Endometrial microvascular endothelial cells (primary cell): Measurements from ENCODE around the gene POLR1C. TPM values are rescaled to one million over a fixed set of nuclear protein-coding genes. Genes with fewer than 3 reads are reported as not detected.
"Not testable (repeated sequence)": the region's sequence is repeated elsewhere in the genome, so short reads cannot be mapped to it uniquely, and the experiment has no call there.

Experiments
- in situ Hi-C: cut with HindIII; loops from 2 replicates; pipeline ENCODE4 v1.10.0; 2017; ENCODE audit warnings: low sequenced_read_pairs, low pct_unique_long_range_greater_than_20kb; ENCODE audit errors: inconsistent ontology term
- total RNA-seq: library from RNA; depleted of rRNA; stranded (reverse); fragments of >200 nt; gene quantifications from one replicate; pipeline ENCODE4 v1.2.3, GENCODE V29; 2015; ENCODE audit errors: inconsistent ontology term

POLR1C gene
- total RNA-seq, 1 donor from 2014 or later = 43.9 TPM

DNA sequence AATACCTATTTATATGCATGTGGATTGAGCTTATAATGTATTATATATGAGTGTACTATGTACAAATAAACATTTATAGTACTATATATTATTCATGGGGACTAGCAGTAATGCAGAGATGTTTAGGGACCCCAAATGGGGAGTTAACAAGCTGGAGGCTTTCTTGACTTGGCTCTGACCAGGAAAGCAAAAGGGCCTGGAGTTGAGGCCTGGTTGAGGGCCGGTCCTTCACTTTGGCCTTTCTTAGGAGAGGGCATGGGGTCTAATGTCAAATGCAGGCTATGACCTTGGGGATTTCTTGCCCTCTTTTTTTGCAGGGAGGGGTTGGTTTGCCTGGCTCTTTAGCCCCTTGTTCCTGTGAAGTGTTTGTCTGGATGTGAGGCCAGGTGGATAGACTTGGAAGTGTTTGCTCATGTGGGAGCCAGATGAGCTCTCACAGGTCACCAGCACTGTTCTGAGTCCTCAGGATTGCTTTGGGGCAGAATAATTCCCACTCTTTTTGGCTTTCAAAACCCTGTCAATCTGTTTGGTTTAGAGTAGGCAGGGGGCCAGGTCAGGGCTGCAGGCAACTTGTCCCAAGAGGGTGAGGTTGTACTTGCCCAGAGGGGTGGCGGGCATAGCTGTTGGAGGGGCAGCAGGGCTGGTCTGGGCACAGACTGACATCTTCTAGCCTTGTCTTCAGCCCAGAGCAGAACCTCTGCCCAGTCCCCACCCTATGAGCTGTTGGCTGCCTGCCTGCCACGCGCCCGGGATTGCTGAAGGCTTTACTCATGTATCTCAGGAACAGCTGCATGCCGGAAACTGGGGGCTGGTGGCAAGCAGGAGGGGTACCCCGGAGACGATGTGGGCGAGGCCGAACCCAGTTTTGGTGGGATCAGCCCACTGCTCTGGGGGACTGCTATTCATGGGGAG lies 24.9 kb upstream of the POLR1C start:
- in situ Hi-C loops = no loop called here

DNA sequence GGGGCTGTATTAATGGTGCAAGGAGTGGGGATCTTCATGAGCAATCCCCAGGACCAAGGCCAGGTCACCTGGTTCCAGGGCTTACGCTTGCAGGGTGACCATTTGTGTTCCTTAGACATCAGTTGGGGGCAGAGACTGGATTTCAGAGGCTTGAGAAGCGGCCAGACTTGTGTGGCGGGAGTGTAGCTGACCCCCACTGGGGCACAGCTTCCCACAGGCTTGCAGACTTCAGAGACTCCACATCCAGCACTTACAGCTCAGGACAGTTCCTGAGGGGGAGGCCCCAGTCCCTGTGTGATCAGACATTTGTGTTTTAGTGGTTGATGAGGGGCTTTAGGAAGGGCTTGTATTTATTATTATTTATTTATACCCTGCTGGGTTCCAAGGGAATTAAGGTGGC lies 24.2 kb upstream of the POLR1C start:
- in situ Hi-C loops = no loop called here

DNA sequence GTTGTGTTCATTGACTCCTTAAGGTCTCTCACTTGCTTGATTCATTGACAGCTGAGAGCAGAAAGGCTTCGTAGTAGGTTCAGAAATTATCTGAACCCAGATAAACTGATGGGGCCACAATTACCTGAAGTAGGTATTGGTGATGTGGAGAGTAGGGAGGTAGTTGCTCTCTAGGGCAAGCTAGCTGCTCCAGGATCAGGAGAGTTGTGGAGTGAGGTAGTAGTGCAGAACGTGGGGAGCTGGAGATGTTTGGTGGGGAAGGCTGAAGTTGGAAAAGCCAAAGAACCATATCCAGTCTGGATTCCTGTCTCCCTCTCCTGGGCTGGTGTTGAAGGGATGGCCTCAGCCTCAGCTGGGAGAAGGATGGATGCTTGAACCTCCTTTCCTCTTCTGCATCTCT lies 23.7 kb upstream of the POLR1C start:
- in situ Hi-C loops = no loop called here

DNA sequence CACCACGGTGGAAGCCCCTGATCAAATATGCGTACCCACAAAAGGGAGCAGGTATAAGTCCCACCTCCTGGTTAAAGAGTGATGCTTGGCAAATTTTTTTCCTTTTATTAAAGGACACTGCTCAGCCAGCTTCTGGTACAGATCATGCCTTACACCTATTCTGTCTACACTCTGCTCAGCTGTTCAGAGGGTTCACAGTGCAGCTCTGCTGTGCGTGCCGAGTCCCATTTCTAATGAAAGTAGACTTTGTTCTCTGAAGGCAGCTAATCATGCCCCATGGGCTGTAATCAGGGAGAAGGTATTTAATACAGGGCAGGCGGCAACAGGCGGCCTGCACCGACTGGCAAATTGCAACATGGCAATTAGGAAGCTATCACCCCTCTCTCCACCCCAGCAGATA lies 23.1 kb upstream of the POLR1C start:
- in situ Hi-C loops = no loop called here

DNA sequence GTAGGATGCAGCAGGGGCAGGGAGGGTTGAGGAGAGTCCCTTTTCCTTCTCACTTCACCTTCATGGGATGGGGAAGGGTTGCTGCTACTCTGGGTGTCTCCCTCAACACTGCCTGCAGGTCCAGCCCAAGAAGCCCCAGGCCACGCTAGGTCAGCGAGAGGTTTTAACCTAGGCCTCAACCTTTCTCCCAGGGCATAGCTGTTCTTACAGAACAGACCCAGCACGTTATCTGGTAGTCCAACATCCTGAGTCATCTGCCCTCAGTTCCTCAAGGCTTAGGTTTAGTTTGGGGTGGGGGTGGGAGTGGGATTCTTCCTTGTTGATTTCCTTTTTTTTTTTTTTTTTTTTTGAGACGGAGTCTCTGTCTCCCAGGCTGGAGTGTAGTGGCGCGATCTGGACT lies 22.6 kb upstream of the POLR1C start:
- in situ Hi-C loops = no loop called here

DNA sequence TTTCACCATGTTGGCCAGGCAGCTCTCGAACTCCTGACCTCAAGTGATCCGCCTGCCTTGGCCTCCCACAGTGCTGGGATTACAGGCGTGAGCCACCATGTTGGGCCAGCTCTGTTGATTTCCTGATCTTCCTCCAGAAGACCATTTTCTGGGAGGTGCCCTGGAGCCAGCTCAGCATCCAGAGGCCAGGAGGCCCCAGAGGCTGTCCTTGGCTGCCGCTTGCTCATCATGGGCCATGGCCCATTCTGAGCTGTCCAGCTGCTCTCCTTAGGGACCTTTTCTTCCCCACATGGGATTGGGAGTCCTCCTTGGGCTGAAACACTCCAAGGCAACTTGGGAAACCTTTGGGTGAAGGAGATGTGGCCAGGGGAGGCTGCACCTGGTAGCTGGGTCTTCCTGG lies 22.1 kb upstream of the POLR1C start:
- in situ Hi-C loops = no loop called here

DNA sequence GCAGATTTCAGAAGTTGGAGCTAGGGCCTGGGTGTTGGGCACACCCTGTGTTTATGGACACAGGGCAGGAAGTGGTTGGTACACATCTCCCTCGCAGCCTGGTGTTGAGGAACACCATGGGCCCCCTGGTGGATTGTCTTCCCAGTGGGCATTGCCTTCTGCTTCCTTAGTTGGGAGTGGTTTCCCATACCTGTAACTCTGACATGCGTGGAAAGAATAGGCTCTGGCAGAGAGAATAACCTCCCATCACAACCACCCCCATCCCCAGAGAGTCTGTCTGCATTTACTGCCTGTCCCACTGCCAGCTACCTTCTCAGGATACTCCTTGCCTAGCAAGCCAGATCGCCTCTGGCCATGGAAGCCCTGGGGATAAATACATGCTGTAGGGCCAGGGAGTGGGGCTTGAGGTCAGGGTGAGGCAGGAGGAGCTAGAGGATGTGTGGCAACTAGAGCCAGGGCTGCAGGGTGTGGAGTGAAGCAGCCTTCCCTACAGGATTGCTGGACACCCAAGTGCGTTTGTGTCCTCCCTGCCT lies 21.4 kb upstream of the POLR1C start:
- in situ Hi-C loops = no loop called here

DNA sequence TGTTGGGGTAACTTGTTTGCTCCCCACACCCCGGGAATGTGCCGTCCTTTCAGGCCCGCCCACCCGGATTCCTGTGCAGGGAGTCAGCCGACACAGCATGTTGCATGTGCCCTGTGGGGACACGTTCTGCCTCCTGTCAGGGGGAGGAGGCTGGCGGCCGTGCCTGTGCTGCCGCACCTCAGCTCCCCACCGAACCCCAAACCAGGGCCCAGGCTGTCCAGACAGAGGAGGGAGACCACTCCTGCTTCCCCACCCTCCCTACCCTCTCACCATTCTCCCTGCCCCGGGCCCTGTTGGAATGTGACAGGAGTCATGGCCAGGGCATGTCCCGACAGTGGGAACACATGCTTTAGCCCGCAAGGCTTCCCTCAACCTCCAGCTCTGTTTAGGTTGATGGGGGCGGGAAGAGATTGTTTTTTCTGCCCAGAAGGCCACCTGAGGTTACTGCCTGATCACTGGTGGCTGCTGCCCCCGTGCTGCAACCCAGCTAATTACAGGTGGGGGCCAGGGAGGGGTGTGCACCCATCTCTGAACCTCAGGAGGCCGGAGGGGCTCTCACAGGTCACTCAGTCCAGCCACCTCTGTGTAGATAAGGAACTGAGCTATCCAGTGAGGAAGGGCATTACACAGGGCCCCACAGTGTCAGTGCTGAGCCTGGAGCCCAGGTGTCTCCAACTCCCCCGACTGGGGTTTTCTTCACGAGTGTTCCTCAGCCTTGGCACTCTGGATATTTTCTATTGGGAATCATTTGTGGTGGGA lies 20.3 kb upstream of the POLR1C start:
- in situ Hi-C loops = no loop called here

GRCh38 chr6:43497129-43497396 lies 19.8 kb upstream of the POLR1C start:
- in situ Hi-C loops = no loop called here

DNA sequence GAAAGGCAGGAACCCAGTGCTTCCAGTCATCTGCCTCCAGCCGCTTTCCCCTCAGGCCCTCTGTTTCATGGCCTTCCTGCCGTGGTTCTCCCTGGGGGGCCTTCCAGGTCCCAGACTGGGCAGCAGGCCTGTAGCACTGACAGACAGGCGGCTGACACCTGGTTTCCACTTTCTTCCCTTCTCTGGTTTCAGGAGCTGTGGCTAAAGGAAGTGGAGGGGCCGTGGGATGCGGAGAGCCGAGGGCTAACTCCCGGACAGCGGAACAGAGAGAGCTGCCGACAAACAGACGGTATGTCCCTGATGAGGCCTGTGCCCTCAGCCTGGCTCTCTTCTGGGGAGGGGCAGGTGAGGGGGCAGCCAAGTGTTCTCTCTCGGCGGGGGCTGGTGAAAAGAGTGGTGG lies 19.2 kb upstream of the POLR1C start:
- in situ Hi-C loops = no loop called here

- in situ Hi-C loops = not testable (repeated sequence)
These were observed 18.6 kb upstream of the POLR1C start for GRCh38 chr6:43498291-43498690.

DNA sequence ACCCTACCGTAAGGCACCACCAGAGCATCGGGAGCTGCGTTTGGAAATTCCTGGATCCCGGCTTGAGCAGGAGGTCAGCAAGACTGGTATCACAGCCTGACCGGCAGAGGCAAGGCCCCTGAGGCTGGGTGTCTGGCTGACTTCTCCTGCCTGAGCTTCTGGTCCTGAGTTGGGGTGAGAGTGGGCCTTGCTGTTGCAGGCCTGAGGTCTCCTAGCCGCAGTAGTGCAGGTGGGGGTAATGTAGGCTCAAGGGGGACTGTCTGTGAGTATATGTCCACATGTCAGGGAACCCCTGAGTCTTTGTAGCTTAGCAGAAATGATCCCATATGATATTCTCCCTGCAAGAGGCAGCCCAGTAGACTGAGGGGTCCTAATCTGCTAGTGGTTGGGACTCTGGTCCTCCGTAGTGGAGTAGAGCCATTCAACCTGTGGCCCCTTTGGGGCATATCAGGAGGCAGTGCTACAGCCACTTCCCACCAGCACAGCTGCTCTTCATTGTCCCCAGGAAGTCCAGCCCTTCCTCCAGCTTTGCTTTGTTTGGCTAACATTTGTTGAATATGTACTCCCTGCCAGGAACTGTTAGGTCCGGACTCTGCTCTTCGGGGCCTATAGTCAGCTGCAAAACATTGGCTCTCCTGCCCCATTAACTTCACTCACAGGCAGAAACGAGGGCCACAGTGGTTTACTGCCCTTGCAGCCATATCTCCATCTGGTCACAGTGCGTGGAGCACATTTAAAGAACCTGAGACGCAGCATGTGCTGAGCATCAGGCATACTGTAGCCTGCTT lies 17.7 kb upstream of the POLR1C start:
- in situ Hi-C loops = no loop called here

DNA sequence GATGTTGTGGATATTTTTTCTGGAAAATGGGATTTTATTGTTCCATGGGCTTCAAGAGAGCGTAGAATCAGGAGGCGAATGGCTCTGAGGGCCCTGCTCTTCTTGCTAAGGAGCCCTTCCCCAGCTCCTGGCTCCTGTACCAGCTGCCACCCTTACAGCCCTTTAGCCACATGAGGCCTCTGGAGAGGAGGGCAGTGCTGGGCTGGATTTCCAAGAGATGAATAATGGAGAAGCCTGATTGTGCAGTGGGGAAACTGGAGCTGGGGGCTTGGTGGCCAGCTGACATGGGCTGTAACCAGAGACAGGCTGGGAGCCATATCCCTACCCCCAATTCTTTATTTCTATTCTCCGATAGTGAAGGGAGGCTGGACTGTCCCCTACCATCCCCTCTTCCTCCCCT lies 16.0 kb upstream of the POLR1C start:
- in situ Hi-C loops = loop anchor here (10.0 kb wide), 1 partner anchor 116 kb away; no protein-coding TSS in a partner anchor

- in situ Hi-C loops = loop anchor here (10.0 kb wide), 1 partner anchor 118 kb away; no protein-coding TSS in a partner anchor
These were observed 14.2 kb upstream of the POLR1C start for GRCh38 chr6:43502666-43503065.

DNA sequence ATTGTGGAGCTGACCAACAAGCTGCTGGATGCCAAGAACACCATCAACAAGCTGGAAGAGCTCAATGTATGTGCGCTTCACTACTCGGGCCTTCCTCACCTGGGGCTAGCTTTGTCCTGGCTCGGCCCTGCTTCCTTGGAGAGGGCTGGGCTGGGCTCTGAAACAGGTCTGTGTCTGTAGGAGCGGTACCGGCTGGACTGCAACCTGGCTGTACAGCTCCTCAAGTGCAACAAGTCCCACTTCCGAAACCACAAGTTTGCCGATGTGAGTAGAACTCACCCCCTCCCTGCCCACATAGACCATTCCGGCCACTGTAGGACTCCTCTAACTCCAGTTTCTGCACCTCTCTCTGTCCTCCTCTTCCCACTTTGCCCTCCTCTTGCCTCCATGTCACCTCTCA lies 13.4 kb upstream of the POLR1C start:
- in situ Hi-C loops = loop anchor here (10.0 kb wide), 1 partner anchor 119 kb away; no protein-coding TSS in a partner anchor

DNA sequence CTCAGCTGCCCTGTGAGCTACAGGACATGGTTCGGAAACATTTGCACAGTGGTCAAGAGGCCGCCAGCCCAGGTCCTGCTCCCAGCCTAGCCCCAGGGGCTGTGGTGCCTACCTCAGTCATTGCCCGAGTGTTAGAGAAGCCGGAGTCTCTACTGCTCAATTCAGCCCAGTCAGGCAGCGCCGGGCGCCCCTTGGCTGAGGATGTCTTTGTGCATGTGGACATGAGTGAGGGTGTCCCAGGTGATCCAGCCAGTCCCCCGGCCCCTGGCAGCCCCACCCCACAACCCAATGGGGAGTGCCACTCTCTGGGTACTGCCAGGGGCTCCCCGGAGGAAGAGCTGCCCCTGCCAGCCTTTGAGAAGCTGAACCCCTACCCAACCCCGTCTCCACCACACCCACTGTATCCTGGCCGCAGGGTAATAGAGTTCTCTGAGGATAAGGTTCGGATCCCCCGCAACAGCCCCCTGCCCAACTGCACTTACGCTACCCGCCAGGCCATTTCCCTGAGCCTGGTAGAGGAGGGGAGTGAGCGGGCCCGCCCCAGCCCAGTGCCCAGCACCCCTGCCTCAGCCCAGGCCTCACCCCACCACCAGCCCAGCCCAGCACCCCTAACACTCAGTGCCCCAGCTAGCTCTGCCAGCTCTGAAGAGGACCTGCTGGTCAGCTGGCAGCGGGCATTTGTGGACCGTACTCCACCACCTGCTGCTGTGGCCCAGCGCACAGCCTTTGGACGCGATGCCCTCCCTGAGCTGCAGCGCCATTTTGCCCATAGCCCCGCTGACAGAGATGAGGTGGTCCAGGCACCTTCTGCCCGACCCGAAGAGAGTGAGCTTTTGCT lies 11.9 kb upstream of the POLR1C start:
- in situ Hi-C loops = loop anchor here (10.0 kb wide), 1 partner anchor 120 kb away; no protein-coding TSS in a partner anchor

DNA sequence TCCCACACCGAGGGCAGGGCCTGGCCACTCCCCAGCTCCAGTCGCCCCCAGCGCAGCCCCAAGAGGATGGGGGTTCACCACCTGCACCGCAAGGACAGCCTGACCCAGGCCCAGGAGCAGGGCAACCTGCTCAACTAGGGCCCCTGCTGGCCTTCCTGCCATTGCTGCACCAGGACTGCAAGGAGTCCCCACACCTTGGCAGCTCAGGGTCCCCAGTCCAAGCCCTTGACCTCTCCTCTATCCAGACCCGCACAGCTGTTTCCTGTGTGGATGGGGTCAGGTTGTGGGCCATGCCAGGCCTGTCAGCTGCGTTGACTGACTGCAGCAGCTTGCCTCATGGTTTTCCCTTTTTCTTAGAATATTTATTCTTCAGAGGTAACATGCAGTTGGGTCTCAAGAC lies 11.2 kb upstream of the POLR1C start:
- in situ Hi-C loops = loop anchor here (10.0 kb wide), 1 partner anchor 121 kb away; no protein-coding TSS in a partner anchor

DNA sequence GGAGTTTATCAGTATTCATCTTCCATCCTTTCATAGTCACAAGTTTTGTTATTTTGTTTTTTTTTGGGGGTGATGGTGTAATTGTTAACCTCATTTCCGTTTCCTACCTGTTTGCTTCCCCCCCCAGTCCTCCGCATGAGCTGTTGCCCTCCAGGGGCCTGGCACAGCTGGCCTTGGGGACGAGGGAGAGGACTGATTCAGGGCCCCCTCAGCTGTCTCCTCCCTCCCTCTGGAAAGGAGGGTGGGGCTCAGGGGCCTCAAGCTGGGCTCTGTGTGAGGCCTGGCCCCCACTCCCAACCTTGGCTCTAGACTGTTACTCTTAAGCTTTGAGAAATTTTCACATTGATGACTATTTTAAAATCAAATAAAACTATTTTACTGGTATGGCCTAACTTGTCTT lies 10.7 kb upstream of the POLR1C start:
- in situ Hi-C loops = loop anchor here (10.0 kb wide), 1 partner anchor 121 kb away; no protein-coding TSS in a partner anchor
